GM19467 (cell line): ENCODE measurements around the gene RUSC1.
"Not testable (repeated sequence)": the region's sequence is repeated elsewhere in the genome, so short reads cannot be mapped to it uniquely, and the experiment has no call there.

Source experiments
- ATAC-seq: cut with Tn5 transposase; IDR thresholded peaks from one replicate; pipeline ENCODE4 v1.9.1; 2021; ENCODE audit warnings: mild to moderate bottlenecking, moderate library complexity; ENCODE audit not compliant: unreplicated experiment

RUSC1 gene

DNA sequence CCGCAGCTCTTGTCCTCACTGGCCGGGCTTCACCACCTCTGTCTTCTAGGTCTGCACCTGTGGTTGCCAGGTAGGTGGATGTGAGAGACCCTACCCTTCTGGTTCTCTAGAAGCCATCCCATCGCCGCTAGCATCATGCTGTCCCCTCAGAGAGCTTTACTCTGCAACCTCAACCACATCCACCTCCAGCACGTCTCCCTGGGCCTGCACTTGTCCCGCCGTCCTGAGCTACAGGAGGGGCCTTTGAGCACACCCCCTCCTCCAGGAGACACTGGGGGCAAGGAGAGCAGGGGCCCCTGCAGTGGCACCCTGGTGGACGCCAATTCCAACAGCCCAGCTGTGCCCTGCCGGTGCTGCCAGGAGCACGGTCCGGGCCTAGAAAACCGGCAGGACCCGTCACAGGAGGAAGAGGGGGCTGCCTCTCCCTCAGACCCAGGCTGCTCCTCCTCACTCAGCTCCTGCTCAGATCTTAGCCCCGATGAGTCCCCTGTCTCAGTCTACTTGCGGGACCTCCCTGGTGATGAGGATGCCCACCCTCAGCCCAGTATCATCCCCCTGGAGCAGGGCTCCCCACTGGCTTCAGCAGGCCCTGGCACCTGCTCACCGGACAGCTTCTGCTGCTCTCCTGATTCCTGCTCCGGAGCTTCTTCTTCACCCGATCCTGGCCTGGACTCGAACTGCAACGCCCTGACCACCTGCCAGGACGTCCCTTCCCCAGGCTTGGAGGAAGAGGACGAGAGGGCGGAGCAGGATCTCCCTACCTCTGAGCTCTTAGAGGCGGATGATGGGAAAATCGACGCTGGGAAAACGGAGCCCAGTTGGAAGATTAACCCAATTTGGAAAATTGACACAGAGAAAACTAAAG lies 1.2 kb downstream of the RUSC1 start:
- no peak for ATAC-seq

DNA sequence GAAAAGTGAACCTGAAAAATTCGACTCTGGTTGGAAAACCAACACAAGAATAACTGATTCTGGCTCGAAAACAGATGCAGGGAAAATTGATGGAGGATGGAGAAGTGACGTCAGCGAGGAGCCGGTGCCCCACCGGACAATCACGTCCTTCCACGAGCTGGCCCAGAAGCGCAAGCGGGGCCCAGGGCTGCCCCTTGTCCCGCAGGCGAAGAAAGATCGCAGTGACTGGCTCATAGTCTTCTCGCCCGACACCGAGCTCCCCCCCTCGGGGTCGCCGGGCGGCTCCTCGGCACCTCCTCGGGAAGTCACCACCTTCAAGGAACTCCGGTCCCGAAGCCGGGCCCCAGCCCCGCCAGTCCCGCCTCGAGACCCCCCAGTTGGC lies 1.9 kb downstream of the RUSC1 start:
- no peak for ATAC-seq

- peak; percentile 30 for ATAC-seq
These were observed 2.4 kb downstream of the RUSC1 start for GRCh38 chr1:155322953-155323728.

GRCh38 chr1:155323729-155324036 lies 3.0 kb downstream of the RUSC1 start:
- ATAC-seq: peak; percentile 26

DNA sequence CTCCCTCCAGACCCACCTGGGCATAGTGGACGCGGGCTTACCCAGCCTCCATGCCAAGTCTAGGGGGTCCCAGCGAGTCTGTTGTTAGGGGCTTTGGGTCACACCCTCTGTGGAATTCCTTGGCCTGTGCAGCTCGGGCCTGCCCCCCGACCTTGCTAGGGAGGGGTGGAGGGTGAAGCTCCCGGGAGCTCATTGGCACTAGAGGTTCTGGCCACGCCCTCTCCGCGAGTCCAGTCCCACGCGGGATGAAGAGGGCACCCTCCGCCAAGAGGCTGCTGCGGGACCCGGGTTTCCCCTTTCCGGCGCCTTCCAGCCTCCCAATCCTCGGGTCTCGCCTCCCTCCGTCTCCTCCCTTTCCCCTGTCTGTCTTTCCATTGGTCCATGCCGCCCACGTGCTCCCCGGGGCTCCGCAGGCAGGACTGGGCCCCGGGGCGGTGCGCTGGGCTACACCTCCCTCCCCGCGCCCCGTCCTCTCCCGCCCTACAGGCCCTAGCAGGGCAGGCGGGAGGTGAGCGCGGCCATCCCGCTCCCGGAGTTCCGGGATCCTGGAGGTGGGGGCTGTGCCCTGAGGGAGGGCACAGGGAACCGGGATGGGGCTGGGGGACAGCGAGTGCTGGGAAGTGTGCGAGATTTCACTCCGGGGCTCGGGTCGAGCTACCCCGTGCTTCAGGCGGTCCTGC lies 3.5 kb downstream of the RUSC1 start:
- ATAC-seq: peak; percentile 56

- peak; percentile 6 for ATAC-seq
These were observed 4.3 kb downstream of the RUSC1 start for GRCh38 chr1:155324717-155325602.

GRCh38 chr1:155325603-155325893 lies 4.9 kb downstream of the RUSC1 start:
- ATAC-seq: no peak

DNA sequence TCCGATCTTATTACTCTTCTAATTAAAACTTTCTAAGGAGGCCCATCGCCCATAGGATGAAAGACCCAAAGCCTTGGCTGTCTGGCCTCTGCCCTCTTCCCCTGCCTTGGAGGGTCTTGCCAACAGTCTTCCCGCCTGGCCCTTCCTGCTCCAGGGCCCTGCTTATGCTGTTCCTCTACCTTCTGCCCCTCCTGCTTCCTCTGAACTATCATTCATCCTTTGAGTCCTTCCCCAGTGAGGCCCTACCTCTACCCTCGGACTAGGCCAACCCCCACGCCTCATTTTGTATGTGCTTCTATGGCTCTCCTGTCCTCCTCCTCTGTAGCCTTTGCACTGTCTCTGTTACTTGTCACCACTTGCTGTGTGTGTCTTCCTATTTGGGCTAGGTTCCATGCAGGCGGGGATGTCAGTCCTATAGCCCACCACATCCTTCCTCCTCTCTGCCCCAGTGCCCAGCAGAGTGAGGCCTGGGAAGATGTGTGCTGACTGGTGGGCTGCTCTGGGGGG lies 5.4 kb downstream of the RUSC1 start:
- no peak for ATAC-seq

- no peak for ATAC-seq
These were observed 5.9 kb downstream of the RUSC1 start for GRCh38 chr1:155326631-155327037.

GRCh38 chr1:155327981-155328380 lies 7.3 kb downstream of the RUSC1 start:
- ATAC-seq: no peak

DNA sequence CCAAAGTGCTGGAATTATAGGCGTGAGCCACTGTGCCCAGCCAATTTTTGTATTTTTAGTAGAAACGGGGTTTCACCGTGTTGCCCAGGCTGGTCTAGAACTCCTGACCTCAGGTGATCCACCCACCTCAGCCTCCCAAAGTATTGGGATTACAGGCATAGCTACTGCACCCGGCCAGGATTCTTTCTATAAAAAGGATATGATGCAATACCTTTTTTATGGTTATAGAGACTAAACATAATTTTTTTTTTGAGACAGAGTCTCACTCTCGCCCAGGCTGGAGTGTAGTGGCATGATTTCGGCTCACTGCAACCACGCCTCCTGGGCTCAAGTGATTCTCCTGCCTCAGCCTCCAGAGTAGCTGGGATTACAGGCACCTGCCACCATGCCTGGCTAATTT lies 8.2 kb downstream of the RUSC1 start:
- not testable (repeated sequence) for ATAC-seq

DNA sequence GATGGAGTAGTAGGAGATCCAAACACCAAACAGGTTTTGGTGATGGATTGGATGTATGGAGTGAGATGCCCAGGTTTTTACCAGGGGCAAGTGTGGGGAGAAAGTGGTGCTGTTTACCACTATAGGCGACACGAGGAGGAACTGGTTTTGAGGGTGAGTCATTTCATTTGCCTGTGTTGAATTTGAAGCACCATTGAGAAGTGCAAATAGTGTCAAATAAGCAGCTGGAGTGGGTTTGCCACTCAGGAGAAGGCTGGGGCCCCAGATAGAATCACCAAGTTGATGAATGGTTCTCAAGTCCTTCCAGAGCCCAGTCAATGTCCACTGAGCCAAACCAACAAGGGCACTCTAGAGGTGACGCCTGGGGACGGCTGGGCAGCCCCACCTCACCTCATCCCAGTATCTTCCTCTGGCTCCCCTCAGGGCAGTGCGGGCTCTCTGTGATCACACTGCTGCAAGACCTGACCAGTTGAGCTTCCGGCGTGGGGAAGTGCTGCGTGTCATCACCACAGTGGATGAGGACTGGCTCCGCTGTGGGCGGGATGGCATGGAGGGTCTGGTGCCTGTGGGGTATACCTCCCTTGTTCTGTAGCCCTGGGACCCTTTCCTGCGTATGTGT lies 9.4 kb downstream of the RUSC1 start:
- ATAC-seq: no peak

DNA sequence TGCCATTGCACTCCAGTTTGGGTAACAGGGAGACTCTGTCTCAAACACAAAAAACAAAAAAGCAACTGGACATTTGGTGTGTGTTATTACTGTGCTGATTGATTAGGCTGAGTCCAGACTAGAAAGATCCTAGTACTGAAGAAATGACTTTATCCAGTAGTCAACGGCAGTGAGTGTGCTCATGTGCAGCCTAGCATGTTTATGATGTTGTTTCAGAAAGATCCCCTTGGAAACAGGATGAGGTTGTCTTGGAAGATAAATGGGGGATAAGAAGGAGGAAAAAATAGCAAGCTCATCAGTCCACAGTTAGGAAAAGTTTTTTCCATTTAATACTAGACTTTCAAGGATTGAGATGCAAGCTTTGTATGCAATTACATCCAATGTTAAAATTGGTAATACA lies 14.3 kb downstream of the RUSC1 start:
- no peak for ATAC-seq

DNA sequence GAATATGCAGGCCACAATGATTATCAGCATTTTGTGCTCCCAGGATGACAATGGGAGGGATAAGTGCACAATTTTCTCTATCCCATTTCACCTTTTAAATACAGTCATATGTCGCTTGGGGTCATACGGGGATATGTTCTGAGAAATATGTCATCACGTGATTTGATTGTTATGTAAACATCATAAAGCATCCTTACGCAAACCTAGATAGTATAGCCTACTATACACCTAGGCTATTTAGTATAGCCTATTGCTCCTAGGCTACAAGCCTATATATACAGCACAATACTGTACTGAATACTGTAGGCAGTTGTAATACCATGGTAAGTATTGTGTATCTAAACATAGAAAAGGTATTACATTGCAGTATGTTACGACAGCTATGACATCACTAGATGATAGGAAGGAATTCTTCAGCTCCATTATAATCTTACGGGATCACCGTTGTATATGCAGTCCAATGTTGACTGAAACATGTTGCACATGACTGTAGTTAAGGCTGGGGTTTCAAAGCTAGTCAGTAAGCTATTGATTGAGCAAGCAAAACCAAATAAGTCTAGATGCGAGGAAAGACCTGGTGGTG lies 18.9 kb downstream of the RUSC1 start:
- ATAC-seq: no peak

GRCh38 chr1:155342842-155343241 lies 22.1 kb downstream of the RUSC1 start:
- ATAC-seq: no peak

- ATAC-seq: no peak
These were observed 31.9 kb downstream of the RUSC1 start for GRCh38 chr1:155352631-155353030.

DNA sequence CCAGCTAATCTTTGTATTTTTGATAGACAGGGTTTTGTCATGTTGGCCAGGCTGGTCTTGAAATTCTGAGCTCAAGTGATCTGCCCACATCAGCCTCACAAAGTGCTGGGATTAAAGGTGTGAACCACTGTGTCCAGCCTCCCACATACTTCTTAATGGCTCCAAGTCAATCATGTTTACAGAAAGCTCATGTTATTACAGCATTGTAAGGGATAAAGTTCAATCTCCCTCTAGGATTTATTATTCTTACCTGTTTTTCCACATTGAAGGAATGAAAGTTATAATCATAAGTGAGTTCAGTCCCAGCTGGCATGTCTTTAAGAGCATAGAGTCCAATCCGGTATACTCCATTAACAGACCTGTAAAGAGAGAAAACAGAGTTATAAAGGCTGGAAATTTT lies 39.4 kb downstream of the RUSC1 start:
- no peak for ATAC-seq

GRCh38 chr1:155379180-155379579 lies 58.5 kb downstream of the RUSC1 start:
- ATAC-seq: no peak

DNA sequence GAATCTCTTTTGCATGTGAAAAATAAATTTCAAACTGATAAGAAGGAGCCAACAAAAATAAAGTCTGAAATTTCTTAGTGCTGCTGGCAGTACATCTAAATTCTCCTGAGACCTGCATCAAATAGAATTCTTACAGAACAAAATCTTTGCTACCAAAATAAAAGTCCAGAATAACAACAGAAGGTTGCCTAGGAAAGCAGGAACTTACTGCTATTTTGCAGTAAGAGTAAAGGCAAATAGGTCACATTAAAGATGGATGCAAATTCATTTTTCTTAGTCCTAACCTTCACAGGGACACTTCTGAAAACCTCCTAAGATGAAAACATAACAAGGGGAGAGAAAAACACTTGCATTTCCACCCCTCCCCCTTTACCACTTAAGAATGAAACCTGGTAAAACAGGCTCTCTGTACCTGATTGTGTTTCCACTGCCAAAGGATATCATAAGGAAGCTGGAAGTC lies 59.0 kb downstream of the RUSC1 start:
- no peak for ATAC-seq
